GM12865 (cell line): ENCODE results near the gene MYO19.
"Not testable (repeated sequence)": the region's sequence is repeated elsewhere in the genome, so short reads cannot be mapped to it uniquely, and the experiment has no call there.

Experiments
- DNase-seq: peaks from one replicate; pipeline ENCODE4 v3.0.0; 2010; ENCODE audit warnings: low read depth
- H3K4me3 ChIP-seq: 2 replicates; pipeline ENCODE4 v1.5.1; 2011; ENCODE audit warnings: mild to moderate bottlenecking, low read depth, low read length, control low read depth
- TF ChIP-seq, protein P1 (sequence below): IDR thresholded peaks from 2 replicates; pipeline ENCODE4 v1.5.1; 2011; ENCODE audit warnings: low read length, control low read depth, low read depth, inconsistent platforms; ENCODE audit not compliant: insufficient read depth; ENCODE audit errors: missing control alignments

Gene MYO19

DNA sequence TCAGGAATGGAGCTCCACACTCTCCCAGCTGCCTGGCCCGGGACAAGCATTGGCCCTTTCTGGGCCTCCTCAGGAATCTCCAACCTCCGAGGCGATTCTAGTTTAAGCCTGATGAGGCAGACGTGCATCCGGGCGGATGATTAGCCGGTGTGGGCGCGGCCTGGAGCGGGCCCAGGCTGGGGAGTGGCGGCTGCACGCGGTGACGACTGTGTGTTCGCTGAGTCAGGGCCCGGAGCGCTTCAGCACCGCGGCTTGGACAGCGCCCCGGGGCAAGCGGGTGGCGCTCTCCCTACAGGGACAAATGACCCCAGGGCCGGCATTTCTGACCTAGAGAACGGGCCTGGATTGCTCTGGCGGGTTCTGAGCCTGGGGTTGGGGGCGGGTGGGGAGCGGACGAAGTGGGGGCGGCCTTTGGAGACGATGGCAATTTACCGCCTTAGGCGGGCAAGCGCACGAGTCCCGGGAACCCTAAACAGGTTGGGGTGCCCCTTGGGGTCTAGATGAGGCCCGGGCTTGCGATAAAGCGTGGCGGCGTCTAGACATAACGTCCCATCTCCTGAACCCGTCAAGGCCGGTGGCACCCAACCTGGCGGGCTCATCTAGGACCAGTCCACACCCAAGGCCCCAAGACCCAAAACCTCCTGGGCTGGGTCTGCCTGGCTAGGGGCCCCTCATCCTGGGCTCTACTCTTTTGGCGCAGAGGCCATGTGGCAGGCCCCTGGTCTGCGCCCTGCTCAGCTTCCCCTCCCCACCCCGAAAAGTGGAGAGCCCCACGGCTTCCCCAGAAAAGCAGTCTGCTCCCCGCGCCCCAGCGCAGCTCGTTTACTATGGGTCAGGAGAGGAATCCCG is 70.5 kb downstream of the MYO19 start:
- H3K4me3 ChIP-seq = no peak overlapping the region
- peak; percentile 21 for DNase-seq
- TF ChIP-seq, protein P1, sequence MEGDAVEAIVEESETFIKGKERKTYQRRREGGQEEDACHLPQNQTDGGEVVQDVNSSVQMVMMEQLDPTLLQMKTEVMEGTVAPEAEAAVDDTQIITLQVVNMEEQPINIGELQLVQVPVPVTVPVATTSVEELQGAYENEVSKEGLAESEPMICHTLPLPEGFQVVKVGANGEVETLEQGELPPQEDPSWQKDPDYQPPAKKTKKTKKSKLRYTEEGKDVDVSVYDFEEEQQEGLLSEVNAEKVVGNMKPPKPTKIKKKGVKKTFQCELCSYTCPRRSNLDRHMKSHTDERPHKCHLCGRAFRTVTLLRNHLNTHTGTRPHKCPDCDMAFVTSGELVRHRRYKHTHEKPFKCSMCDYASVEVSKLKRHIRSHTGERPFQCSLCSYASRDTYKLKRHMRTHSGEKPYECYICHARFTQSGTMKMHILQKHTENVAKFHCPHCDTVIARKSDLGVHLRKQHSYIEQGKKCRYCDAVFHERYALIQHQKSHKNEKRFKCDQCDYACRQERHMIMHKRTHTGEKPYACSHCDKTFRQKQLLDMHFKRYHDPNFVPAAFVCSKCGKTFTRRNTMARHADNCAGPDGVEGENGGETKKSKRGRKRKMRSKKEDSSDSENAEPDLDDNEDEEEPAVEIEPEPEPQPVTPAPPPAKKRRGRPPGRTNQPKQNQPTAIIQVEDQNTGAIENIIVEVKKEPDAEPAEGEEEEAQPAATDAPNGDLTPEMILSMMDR = no peak

DNA sequence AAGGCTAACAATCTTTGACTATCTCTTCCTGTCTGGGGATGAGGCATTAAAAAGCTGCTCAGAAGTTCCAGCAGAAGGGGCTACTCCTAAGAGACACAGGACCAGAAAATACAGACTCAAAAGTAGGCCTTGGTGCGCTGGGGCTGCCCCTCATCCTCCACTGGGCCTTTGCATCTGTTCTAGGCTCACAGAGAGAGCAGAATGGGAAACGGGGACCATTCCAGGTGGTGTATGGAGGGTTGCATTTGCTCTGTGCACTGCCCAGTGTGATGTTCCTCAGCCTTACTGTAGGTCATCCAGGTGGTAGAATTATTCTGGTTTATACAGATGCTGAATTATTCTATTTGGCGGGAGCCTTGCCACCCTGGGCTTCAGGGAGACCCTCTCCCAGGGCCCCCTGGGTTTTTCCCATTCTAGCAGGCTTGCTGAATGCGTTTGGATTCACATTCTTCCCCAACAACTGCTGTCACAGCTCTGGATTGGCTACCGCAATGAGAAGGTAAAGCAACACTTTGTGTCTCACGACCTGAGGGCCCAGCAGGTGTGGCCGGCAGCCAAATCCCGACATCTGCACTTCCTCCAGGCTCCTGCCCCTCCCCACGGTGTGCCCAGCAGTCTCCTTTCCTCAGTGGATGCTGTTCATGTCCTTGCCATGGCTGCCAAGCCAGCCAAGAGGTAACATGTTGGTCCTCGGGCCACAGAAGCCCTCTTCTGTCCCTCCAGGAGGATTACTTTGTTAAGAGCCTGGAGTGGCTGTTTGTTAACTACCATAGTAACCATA is 73.1 kb downstream of the MYO19 start:
- no peak overlapping the region for H3K4me3 ChIP-seq
- DNase-seq = no peak
- TF ChIP-seq, protein P1 = no peak

DNA sequence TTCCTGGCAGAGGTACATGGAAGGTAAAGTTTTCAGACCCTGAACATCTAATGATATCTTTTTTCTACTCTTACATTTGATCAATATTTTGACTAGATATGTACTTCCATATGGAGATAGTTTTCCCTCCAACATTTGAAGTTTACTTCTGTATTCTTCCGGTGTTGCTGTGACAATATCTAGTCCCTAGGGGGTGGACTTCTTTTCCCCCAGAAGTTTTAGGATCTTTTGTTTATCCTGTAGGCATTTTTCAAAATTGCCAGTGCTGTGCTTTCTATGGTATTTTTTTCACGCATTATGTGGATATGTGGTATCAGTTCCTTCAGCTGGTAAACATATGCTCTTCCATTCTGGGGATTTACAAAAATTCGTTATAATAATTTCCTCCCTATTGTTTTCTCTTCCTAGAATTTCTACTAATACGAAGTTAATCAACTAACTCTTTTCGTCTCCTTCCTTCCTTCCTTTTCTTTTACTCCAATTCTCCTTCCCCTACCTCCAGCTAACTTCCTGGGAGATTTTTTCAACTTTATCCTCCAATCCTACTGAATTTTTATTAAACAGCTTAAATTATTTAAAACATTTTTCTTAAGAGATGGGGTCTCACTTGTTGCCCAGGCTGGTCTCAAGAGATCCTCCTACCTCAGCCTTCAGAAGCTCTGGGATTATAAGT is 74.3 kb downstream of the MYO19 start:
- DNase-seq = no peak
- TF ChIP-seq, protein P1 = no peak
- H3K4me3 ChIP-seq = no peak overlapping the region

DNA sequence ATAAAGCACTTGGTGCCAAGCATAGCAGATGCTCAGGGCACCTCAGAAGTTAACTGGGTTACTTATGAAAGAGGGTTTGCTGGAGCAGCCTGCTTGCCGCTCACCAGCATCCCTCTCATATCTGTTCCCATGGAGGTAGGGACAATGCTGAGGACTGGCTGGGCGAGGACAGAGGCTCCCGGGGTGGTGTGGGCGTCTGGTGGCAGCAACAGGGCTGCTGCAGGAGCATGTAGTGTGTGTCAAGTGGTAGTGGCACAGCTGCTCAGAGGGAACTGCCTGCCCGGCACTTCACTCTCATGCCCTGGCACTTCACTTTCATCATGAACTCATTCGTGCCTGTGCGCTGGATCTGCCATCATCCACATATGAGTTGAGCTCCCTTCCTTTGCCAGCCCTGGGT is 75.1 kb downstream of the MYO19 start:
- no peak for DNase-seq
- no peak overlapping the region for H3K4me3 ChIP-seq
- TF ChIP-seq, protein P1 = no peak

DNA sequence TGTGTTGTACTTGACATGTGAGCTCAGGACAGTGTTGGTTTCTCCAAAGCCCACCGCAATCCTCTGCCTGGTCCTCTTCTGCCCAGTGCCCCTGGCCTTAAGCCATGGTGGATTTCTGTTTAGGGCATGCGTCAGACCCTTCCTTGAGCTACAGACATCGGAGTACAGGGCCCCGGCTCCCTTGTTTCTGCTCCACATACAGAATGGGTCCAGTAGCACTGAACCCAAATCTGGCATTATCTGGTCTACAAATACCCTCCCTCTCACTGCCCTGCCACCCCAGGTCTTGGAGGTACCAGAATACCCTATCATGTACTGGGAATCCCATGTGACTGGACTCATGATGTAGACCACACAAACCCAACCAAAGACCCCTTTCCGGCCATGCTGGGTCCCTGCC is 75.6 kb downstream of the MYO19 start:
- TF ChIP-seq, protein P1 = no peak
- H3K4me3 ChIP-seq = no peak overlapping the region
- no peak for DNase-seq

DNA sequence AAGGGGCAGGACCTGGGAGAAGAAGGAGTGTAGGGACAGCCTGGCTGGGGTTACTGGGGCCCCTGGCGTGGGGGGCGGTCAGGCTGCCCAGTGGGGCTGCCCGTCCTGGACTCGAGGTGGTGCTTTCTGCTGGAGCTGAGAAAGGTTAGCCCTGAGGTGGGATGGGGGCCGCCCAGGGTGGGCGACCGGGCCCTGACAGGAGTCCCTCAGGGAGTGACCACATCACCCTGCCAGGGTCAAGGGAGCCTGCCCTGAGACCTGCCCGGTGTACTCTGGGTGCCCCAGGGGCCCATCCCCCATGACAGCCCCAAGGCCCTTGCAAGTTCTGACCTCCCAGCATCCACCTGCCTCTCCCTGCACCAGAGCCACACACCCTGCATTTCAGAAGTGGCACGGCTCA is 77.0 kb downstream of the MYO19 start:
- H3K4me3 ChIP-seq, DNase-seq: not testable (repeated sequence)

DNA sequence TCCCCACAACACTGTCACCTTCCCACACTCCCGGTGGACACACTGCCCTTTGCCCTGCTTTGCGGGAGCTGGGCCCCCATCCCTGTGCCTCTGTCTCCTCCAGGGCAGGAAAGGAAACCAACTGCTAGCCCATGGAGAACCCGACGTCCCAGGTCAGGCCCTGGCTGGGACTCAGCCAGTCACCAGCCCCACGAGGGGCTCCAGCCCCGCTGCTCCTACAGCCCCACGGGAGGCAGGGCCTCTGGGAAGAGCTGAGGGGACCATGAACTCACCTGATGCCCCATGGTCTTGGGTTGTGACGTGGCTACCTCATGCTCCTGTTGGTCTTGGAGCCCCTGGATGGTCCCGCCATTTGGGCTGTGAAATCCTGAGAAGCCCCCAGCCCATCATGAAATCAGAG is 81.8 kb downstream of the MYO19 start:
- not testable (repeated sequence) for DNase-seq, H3K4me3 ChIP-seq

DNA sequence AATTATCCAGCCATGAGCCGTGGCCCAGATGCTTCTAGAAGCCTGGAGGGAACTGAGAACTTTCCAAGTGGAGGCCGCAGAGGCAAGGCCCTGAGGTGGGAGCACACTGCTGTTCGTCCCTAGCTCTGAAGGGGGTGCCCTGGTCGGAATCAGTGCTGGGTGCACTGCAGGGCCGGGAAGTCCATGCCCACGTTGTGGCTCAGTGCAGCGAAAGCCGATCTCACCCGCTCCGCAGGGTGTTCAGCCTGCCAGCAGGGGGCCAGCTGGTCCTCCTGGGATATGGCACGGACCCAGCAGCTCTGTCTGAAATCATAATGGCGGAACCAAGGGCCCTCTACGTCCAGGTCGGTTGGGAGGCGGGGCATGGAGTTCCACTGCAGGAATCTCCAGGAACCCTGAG is 84.7 kb downstream of the MYO19 start:
- H3K4me3 ChIP-seq, DNase-seq: not testable (repeated sequence)
